ENCODE measurements around the gene DGKG.

DNA sequence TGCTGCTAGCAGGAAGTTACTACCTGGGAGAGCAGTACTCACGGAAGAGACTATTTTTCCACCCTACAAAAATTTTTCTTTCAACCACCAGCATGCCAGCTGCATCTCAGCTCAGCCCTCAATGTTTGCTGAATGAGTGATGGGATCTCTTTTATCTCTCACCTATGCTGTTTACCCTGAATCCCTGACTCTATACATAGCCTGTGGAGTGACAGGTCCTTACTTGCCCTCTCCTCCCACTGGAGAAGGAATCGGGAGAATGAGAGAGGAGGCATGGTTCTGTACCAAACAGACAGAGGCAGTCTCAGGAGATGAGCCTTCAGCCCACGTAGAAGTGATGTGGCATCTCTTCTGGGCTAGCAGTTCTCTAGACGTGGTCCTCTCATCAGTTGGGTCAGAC, 6.7 kb upstream of the DGKG start:
- TF ChIP-seq CTCF (IDR thresholded peaks at IDR 0.05) (no peak), POLR2A (IDR thresholded peaks at IDR 0.05) (no peak)

Measured in right lobe of liver (tissue), 4 donors.